Thyroid gland (tissue), 4 donors: ENCODE data around the gene MBNL3. TPM values are rescaled to one million over a fixed set of nuclear protein-coding genes. Genes with fewer than 3 reads are reported as not detected.

ENCODE experiments used
- DNase-seq, 2 donors: peaks; one replicate each; pipeline ENCODE4 v3.0.0-alpha.2; 2019
- H3K27ac ChIP-seq, 3 donors: fragments of 200-600 bp; sonication (generic); 1 replicate in 2 of 3; 2 replicates in 1 of 3; pipeline ENCODE4 v1.5.1; 2016 to 2019; ENCODE audit warnings: mild to moderate bottlenecking in 1 of 3, moderate library complexity in 1 of 3
- H3K27me3 ChIP-seq: fragments of 200-600 bp; sonication (generic); one replicate; pipeline ENCODE4 v1.5.1; 2019
- H3K36me3 ChIP-seq, 2 donors: fragments of 200-600 bp; sonication (generic); one replicate each; pipeline ENCODE4 v1.5.1; 2016 to 2019
- H3K4me1 ChIP-seq, 2 donors: fragments of 200-600 bp; sonication (generic); one replicate each; pipeline ENCODE4 v1.5.1; 2017 to 2019
- H3K4me3 ChIP-seq, 3 donors: fragments of 200-600 bp; sonication (generic); replicated peaks in 1 of 3; 1 replicate in 2 of 3; 2 replicates in 1 of 3; pipeline ENCODE4 v1.5.1; 2016; ENCODE audit warnings: mild to moderate bottlenecking in 1 of 3
- H3K9me3 ChIP-seq: fragments of 200-600 bp; sonication (generic); one replicate; pipeline ENCODE4 v1.5.1; 2017
- POLR2A ChIP-seq, 2 donors: fragments of 450-650 bp; IDR thresholded peaks; one replicate each; pipeline ENCODE4 v1.6.1; 2017; ENCODE audit warnings: antibody characterized with exemption in 2 of 2, mild to moderate bottlenecking in 2 of 2, moderate library complexity in 1 of 2
- WGBS, 2 donors: methylation state at CpG; one replicate each; pipeline ENCODE4 v1.1.5; 2017; 5-methylcytosine and 5-hydroxymethylcytosine counted together
- intact Hi-C: fragments of 100-400 bp; cut with DNase I; formaldehyde crosslinking; loops from one replicate; pipeline ENCODE4 v1.15.1; 2023
- total RNA-seq, 4 donors: library from RNA; depleted of rRNA; stranded (reverse); fragments of >200 nt; gene quantifications; one replicate each; pipeline ENCODE4 v1.2.3, GENCODE V29; 2016
- TF ChIP-seq, protein P1 (sequence below), 6 experiments: fragments of 200-600 bp in 3 of 6; fragments of 450-650 bp in 3 of 6; sonication (generic) in 3 of 6; IDR thresholded peaks; one replicate each; pipeline ENCODE4 v1.5.1; 2016 to 2019; ENCODE audit warnings: antibody characterized with exemption in 6 of 6, mild to moderate bottlenecking in 2 of 6, inconsistent platforms in 1 of 6, moderate library complexity in 1 of 6

The MBNL3 gene
- total RNA-seq, 4 donors from 2014 or later, result 11.7 to 29.6 (median 19.5) TPM

DNA sequence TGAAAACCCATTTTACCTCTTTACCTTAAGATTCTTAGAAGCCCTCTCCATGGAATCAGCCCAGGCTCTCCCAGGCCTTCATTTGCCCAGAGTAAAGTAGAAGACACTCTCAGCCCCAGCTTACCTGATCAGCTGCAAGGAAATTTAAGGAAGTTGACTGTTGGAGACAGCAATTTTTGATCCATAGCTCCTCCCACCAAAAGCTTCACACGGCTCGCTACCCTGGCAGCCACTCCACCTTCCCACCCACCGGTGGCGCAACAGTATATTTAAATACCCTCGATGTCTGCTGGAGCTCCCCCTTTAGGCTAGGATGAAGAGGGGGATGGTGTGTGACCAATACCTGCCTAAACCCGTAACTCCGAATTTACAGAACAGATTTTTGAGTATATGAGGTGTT lies 75.4 kb downstream of the MBNL3 start:
- TF ChIP-seq, protein P1, sequence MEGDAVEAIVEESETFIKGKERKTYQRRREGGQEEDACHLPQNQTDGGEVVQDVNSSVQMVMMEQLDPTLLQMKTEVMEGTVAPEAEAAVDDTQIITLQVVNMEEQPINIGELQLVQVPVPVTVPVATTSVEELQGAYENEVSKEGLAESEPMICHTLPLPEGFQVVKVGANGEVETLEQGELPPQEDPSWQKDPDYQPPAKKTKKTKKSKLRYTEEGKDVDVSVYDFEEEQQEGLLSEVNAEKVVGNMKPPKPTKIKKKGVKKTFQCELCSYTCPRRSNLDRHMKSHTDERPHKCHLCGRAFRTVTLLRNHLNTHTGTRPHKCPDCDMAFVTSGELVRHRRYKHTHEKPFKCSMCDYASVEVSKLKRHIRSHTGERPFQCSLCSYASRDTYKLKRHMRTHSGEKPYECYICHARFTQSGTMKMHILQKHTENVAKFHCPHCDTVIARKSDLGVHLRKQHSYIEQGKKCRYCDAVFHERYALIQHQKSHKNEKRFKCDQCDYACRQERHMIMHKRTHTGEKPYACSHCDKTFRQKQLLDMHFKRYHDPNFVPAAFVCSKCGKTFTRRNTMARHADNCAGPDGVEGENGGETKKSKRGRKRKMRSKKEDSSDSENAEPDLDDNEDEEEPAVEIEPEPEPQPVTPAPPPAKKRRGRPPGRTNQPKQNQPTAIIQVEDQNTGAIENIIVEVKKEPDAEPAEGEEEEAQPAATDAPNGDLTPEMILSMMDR (IDR thresholded peaks at IDR 0.05), result no peak
- no peak for TF ChIP-seq POLR2A (IDR thresholded peaks at IDR 0.05)
- Histone ChIP-seq H3K9me3 (no peaks in the 10 kb centered on the region), H3K27me3 (peaks cover 4% of the 10 kb centered on the region), H3K27ac (no peak overlapping the region), H3K4me1 (no peaks in the 10 kb centered on the region), H3K36me3 (no peaks in the 10 kb centered on the region), H3K4me3 (no peak overlapping the region)
- WGBS, 2 donors, result 62 to 73% methylated on average over 5 to 6 of the region's 7 CpGs
- intact Hi-C loops, result no loop called here
- DNase-seq, result no peak

DNA sequence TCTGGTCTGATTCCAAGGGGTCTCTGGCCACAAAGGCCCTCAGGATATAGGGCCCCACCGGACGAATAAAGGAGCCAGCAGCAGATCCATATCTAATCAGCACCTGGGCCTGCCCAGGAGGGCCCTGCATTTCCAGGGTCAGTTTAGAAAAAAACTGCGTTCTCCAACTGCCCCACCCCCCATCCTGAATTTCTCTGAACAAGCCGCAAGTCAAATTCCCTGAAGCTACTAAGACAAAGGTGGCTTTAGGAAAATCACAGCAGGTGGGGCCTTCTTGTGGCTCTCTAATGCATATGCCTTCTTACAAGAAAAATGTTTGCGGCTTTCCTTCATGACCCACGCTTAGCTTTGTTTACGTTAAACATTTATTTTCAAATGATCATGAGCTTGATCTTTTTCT lies 76.6 kb downstream of the MBNL3 start:
- intact Hi-C loops, result no loop called here
- TF ChIP-seq, protein P1 (IDR thresholded peaks at IDR 0.05), result no peak
- no peak for TF ChIP-seq POLR2A (IDR thresholded peaks at IDR 0.05)
- Histone ChIP-seq H3K4me3 (no peak overlapping the region), H3K4me1 (no peaks in the 10 kb centered on the region), H3K27ac (no peak overlapping the region), H3K9me3 (no peaks in the 10 kb centered on the region), H3K36me3 (no peaks in the 10 kb centered on the region), H3K27me3 (peaks cover 4% of the 10 kb centered on the region)
- DNase-seq, result no peak
- 90 to 93% methylated on average over 7 of the region's 7 CpGs for WGBS, 2 donors

DNA sequence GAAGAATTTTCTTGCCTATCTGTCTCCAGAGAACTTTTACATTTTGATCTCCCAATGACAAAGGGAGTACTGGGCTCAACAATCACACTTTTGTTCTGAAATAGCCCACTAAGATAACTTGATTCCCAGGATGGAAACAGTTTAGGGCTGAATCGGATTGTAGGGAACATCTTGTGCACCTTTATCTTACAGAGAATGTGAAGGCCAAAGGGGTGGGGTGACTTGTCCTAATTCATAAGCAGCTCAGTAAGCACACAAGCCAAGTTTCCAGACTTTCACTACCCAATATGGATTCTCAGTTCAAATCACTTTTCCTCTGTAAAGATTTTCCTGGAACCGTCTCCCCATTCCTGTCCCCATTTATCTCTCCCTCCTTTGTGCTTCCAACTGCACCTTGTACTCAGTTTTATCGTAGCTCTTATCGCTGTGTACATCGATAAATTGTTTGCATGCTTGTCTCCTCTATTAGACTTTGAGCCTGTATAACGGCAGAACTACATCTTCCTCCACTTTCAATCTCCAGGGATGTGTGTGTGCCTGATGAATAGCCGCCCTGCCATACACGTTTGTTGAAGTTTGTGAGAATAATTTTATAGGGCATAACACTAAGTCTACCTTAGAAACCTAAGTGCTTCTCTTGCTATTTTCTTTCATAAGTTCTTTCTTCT lies 77.4 kb downstream of the MBNL3 start:
- WGBS, 2 donors, result 79 to 82% methylated on average over 8 of the region's 8 CpGs
- Histone ChIP-seq H3K4me3 (no peak overlapping the region), H3K9me3 (no peaks in the 10 kb centered on the region), H3K36me3 (no peaks in the 10 kb centered on the region), H3K27ac (no peak overlapping the region), H3K27me3 (peaks cover 3% of the 10 kb centered on the region), H3K4me1 (no peaks in the 10 kb centered on the region)
- no peak for TF ChIP-seq POLR2A (IDR thresholded peaks at IDR 0.05)
- TF ChIP-seq, protein P1 (IDR thresholded peaks at IDR 0.05), result no peak
- intact Hi-C loops, result no loop called here
- no peak for DNase-seq

DNA sequence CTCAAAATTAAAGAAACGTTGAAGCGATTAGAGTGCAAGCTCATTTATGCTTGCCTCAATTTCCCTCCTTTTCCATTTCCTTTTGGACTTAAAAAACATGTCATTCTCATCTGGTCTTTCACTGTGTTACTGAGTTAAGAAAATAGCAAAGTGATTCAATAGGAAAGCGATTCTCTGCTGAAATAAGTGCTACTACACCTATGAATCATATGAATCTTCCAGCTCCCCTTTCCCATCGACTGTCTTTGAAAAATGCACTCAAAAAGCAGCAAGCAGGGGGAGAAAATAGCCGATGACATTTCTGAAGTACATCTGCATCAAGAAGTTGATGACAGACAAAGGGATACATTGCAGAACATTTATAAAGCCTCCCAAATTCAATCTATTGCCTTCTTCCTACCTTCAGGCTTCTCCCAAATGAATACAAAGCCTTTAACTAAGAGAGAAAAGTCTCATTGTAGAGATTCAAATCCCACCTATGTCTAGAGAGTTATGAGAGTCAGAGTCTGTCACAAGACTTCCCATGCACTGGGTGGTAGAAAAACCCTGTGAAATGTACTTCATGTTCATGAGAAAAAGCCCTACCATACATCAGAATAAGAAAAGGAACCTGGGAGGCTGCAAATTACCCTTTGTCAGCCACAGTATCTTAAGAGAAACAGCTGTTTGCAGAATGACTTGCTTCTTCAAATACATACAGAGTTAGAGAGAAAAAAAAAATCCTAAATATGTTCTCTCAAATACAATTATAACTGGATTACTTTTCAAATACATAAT lies 78.9 kb downstream of the MBNL3 start:
- Histone ChIP-seq H3K4me1 (no peaks in the 10 kb centered on the region), H3K36me3 (no peaks in the 10 kb centered on the region), H3K4me3 (no peak overlapping the region), H3K27me3 (no peaks in the 10 kb centered on the region), H3K9me3 (no peaks in the 10 kb centered on the region), H3K27ac (no peak overlapping the region)
- intact Hi-C loops, result no loop called here
- DNase-seq, result no peak
- no peak for TF ChIP-seq POLR2A (IDR thresholded peaks at IDR 0.05)
- TF ChIP-seq, protein P1 (IDR thresholded peaks at IDR 0.05), result no peak
- 67 to 71% methylated on average over 5 of the region's 5 CpGs for WGBS, 2 donors

DNA sequence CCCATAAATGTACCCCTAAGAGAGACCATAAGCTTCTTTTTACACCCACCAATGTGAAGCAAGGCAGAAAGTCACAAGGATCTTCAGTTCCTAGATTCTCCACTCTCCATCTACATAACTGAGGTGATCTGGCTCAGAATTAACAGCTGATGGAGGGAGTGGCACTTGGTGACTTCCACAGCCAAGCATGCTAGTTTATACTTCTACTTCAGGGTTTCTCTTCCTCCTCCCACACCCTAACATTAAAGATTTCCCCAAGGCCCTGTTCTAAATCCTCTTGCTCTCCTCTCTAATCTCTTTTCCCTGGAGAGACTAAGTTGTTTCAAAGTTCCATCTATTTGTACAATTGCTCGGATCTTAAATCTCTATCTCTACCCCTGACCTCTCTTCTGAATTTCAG lies 81.1 kb downstream of the MBNL3 start:
- 74 to 81% methylated on average over 1 of the region's 1 CpG for WGBS, 2 donors
- no peak for TF ChIP-seq POLR2A (IDR thresholded peaks at IDR 0.05)
- TF ChIP-seq, protein P1 (IDR thresholded peaks at IDR 0.05), result no peak
- intact Hi-C loops, result no loop called here
- no peak overlapping the region for H3K27ac ChIP-seq
- H3K4me1 ChIP-seq, result no peaks in the 10 kb centered on the region
- no peaks in the 10 kb centered on the region for H3K9me3 ChIP-seq
- no peaks in the 10 kb centered on the region for H3K27me3 ChIP-seq
- no peak for DNase-seq
- no peak overlapping the region for H3K4me3 ChIP-seq
- no peaks in the 10 kb centered on the region for H3K36me3 ChIP-seq
